H1 (cell line): ENCODE measurements around the gene PXDN.

Experiments
- CBX5 ChIP-seq: fragments of 300-800, 300-1000 bp; sonication (generic); IDR thresholded peaks from 2 replicates; pipeline ENCODE4 v1.7.1; 2016; ENCODE audit warnings: antibody characterized with exemption, low read length, low read depth
- CHD2 ChIP-seq: IDR thresholded peaks from 2 replicates; pipeline ENCODE4 v1.6.1; 2012; ENCODE audit warnings: low read length, improper control_type of control experiment
- EGR1 ChIP-seq: IDR thresholded peaks from 2 replicates; pipeline ENCODE4 v1.6.1; 2011; ENCODE audit warnings: low read depth, low read length, borderline replicate concordance
- EZH2 ChIP-seq: fragments of 200-600 bp; sonication (generic); IDR thresholded peaks from 2 replicates; pipeline ENCODE4 v1.7.1; 2012; ENCODE audit warnings: low read depth, mild to moderate bottlenecking, moderate library complexity, low read length, inconsistent platforms; ENCODE audit not compliant: severe bottlenecking
- GABPA ChIP-seq: IDR thresholded peaks from 2 replicates; pipeline ENCODE4 v1.6.1; 2011; ENCODE audit warnings: mild to moderate bottlenecking, low read length, moderate library complexity, borderline replicate concordance; ENCODE audit not compliant: insufficient read depth
- POLR2A ChIP-seq, 2 experiments: IDR thresholded peaks; 1 replicate in 1 of 2; 2 replicates in 1 of 2; pipeline ENCODE4 v1.6.1; 2011; ENCODE audit warnings: low read depth in 2 of 2, low read length in 2 of 2, mild to moderate bottlenecking in 2 of 2; ENCODE audit errors: control extremely low read depth in 1 of 2
- POLR2AphosphoS5 ChIP-seq: IDR thresholded peaks from 2 replicates; pipeline ENCODE4 v1.6.1; 2011; ENCODE audit warnings: low read depth, low read length
- TAF1 ChIP-seq: IDR thresholded peaks from 2 replicates; pipeline ENCODE4 v1.6.1; 2011; ENCODE audit warnings: mild to moderate bottlenecking, low read depth, low read length
- TBP ChIP-seq: IDR thresholded peaks from 2 replicates; pipeline ENCODE4 v1.6.1; 2011; ENCODE audit warnings: low read depth, low read length, improper control_type of control experiment
- YY1 ChIP-seq: IDR thresholded peaks from 2 replicates; pipeline ENCODE4 v1.6.1; 2011; ENCODE audit warnings: low read depth, mild to moderate bottlenecking, low read length
- TF ChIP-seq, protein P1 (sequence below), 3 experiments: IDR thresholded peaks; 1 replicate in 2 of 3; 2 replicates in 1 of 3; pipeline versions ENCODE4 v1.5.1 to v1.6.1; 2011; ENCODE audit warnings: low read length in 3 of 3, mild to moderate bottlenecking in 3 of 3, inconsistent platforms in 2 of 3, low read depth in 1 of 3, moderate library complexity in 1 of 3; ENCODE audit not compliant: insufficient read depth in 1 of 3; ENCODE audit errors: control extremely low read depth in 1 of 3

DNA sequence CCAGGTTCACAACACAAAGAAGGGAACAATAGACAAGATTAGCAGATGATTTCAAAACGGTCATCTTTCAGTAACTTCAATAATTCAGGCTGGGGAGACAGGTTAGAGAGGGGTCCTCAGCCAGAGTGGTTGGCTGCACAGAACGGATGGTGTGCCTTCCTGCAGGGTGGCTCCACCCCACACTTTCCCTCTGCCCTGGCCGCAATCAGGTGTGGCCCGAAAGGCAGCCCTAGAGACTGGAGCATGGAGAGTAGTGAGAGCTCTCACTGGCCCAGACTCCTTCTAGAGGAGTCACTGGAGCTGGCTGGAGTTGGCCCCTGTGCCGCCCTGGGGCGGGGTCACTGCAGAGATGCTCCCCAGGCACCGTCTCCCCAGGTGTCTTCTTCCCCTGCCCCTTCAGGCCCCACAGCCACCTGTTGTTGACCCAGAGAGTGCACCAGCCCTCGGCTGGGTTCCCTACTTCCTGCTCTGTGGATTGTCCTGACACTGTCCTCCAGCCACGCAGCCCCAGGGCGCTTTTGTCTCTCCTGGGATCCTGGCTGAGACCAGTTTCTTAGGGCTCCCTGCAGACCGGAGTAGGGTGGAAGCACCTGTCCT lies 126.8 kb downstream of the PXDN start:
- TF ChIP-seq, protein P1, sequence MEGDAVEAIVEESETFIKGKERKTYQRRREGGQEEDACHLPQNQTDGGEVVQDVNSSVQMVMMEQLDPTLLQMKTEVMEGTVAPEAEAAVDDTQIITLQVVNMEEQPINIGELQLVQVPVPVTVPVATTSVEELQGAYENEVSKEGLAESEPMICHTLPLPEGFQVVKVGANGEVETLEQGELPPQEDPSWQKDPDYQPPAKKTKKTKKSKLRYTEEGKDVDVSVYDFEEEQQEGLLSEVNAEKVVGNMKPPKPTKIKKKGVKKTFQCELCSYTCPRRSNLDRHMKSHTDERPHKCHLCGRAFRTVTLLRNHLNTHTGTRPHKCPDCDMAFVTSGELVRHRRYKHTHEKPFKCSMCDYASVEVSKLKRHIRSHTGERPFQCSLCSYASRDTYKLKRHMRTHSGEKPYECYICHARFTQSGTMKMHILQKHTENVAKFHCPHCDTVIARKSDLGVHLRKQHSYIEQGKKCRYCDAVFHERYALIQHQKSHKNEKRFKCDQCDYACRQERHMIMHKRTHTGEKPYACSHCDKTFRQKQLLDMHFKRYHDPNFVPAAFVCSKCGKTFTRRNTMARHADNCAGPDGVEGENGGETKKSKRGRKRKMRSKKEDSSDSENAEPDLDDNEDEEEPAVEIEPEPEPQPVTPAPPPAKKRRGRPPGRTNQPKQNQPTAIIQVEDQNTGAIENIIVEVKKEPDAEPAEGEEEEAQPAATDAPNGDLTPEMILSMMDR (IDR thresholded peaks at IDR 0.05; ENCODE audit: control extremely low read depth in 1 of 3, insufficient read depth in 1 of 3, low read depth in 1 of 3, low read length in 3 of 3): no peak
- no peak for TF ChIP-seq POLR2AphosphoS5
- TF ChIP-seq CHD2: no peak
- TF ChIP-seq TBP: no peak
- no peak for TF ChIP-seq POLR2A (IDR thresholded peaks at IDR 0.05; ENCODE audit: control extremely low read depth in 1 of 2, low read depth in 2 of 2, low read length in 2 of 2)
- no peak for TF ChIP-seq GABPA
- TF ChIP-seq CBX5: no peak
- no peak for TF ChIP-seq EGR1
- TF ChIP-seq EZH2: no peak
- TF ChIP-seq YY1: no peak
- TF ChIP-seq TAF1: no peak
